Breast epithelium (tissue), 3 donors: Measurements from ENCODE around the gene WDR47.

Source experiments
- POLR2A ChIP-seq: fragments of 450-650 bp; IDR thresholded peaks from one replicate; pipeline ENCODE4 v1.6.1; 2016; ENCODE audit warnings: antibody characterized with exemption, mild to moderate bottlenecking, moderate library complexity
- POLR2AphosphoS5 ChIP-seq, 3 donors: sonication (generic); formaldehyde crosslinking; IDR thresholded peaks; one replicate each; pipeline ENCODE4 v1.6.1; 2017; ENCODE audit warnings: antibody characterized with exemption in 3 of 3
- TF ChIP-seq, protein P1 (sequence below), 3 donors: fragments of 450-650 bp; IDR thresholded peaks; one replicate each; pipeline ENCODE4 v1.5.1; 2016 to 2017; ENCODE audit warnings: antibody characterized with exemption in 3 of 3, mild to moderate bottlenecking in 3 of 3, moderate library complexity in 3 of 3

DNA sequence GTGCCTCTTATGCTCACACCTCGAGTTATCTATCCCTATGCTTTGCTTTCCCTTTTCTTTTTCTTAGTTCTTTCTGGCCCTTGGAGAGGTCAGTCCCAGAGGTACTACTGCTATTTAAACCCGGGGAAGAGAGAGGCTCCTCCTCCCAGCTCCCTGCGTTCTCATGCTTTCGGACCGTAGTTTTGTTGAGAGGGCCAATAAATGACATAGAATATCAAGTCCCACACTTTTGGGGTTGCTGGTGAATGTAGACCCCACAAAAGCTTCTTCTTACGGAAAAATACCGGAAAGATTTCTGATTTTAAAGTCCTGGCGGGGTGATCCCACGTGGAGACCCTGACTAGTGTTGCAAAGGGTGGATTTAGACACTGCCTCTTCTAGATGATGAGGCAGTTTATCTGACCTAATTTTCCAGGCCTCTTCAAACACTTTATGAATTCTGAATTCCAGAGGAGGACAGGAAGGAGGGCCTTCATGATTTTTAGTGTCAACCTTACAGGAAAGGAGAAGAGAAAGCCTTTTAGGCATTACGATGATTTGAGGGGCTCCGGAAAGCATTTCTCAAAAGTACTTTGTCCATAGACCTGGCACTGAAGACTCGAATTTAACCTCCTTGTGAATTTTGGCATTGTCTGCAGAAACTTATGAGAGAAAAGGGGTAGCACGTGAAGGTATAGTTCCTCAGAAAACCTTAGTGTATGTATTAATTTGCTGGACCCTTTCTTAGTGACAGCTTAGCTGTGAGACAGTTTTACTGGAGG is 49.4 kb upstream of the WDR47 start:
- TF ChIP-seq, protein P1, sequence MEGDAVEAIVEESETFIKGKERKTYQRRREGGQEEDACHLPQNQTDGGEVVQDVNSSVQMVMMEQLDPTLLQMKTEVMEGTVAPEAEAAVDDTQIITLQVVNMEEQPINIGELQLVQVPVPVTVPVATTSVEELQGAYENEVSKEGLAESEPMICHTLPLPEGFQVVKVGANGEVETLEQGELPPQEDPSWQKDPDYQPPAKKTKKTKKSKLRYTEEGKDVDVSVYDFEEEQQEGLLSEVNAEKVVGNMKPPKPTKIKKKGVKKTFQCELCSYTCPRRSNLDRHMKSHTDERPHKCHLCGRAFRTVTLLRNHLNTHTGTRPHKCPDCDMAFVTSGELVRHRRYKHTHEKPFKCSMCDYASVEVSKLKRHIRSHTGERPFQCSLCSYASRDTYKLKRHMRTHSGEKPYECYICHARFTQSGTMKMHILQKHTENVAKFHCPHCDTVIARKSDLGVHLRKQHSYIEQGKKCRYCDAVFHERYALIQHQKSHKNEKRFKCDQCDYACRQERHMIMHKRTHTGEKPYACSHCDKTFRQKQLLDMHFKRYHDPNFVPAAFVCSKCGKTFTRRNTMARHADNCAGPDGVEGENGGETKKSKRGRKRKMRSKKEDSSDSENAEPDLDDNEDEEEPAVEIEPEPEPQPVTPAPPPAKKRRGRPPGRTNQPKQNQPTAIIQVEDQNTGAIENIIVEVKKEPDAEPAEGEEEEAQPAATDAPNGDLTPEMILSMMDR (IDR thresholded peaks at IDR 0.05): no peak
- TF ChIP-seq POLR2A: no peak
- no peak for TF ChIP-seq POLR2AphosphoS5 (IDR thresholded peaks at IDR 0.05)
